Neural progenitor cell (in vitro differentiated cells): ENCODE results near the gene LILRB2.

Experiments
- CTCF ChIP-seq: fragments of 200-600 bp; sonication (generic); IDR thresholded peaks from 2 replicates; pipeline ENCODE4 v1.5.1; 2017; ENCODE audit warnings: antibody characterized with exemption, mild to moderate bottlenecking
- EZH2phosphoT487 ChIP-seq: fragments of 200-600 bp; sonication (generic); IDR thresholded peaks from 2 replicates; pipeline ENCODE4 v1.6.1; 2017; ENCODE audit warnings: antibody characterized with exemption

DNA sequence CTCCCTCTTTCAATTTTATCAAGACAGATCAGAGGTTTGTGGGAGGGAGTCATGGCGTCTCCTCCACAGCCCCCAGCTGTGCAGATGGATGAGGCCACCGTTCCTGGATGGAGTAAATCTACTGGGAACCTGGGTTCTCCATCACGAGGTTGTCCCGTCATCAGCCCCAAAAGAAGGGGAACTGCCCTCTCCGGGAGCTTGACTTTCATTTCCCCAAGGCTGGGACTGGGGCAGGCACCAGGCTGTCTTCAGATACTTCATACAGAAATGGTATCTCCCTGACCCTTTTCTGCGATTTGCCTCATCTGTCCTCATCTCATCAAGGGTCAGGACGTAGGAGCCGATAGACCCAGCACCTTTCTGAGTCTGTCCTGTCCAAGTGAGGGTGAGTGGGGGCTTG is 9.8 kb downstream of the LILRB2 start:
- TF ChIP-seq CTCF, result no peak
- no peak for TF ChIP-seq EZH2phosphoT487
